GM10248 (cell line): Measurements from ENCODE around the gene MTHFSD.

Experiments used
- CTCF ChIA-PET: fragments of 300-600 bp; sonication (Branson Sonifier 250); formaldehyde crosslinking; extraction: SDS; loops from one replicate; lab custom pipeline; 2021; ENCODE audit warnings: antibody characterized with exemption; lab: Yijun Ruan, JAX
- POLR2A ChIA-PET: fragments of 350-650 bp; sonication (Branson Sonifier 250); formaldehyde crosslinking; extraction: SDS; loops from one replicate; lab custom pipeline; 2020; ENCODE audit warnings: antibody characterized with exemption; lab: Yijun Ruan, JAX
- DNase-seq: peaks from one replicate; pipeline ENCODE4 v3.0.0; 2012; ENCODE audit errors: extremely low spot score
- TF ChIP-seq, protein P1 (sequence below): IDR thresholded peaks from 2 replicates; pipeline ENCODE4 v1.5.1; 2012; ENCODE audit warnings: mild to moderate bottlenecking, low read depth; ENCODE audit errors: extremely low read depth, missing control alignments, control extremely low read depth

MTHFSD gene

DNA sequence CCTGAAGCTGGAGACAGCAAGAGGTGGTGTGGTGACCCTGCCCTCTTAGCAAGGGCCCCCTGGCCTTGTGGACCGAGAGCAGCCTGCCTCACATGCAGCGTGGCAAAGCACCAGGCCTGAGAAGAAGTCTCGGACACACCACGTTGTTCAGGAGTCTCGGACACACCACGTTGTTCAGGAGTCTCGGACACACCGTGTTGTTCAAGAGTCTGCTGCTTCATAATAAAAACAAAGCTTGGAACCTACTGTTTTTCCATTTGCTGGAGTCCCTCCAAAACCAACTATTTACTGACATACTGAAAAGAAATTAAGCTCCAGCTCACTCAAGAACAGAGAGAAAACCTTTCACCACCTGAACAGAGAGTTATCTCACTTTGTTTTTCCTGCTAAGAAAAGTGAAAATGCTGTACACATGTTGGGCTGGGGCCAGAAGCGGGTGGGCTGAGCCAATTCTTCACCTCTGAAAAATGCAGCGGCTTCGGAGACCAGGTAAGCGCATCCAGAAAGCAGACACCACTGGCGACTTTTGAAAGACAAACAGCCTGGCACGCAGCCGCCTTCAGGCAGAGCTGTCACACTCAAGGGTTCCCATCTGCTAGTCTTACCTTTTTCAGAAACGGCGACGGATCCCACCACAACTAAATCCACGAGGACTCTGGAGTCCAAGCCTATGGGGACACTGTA, 8.9 kb downstream of the MTHFSD start:
- POLR2A ChIA-PET: no interaction called here
- TF ChIP-seq, protein P1, sequence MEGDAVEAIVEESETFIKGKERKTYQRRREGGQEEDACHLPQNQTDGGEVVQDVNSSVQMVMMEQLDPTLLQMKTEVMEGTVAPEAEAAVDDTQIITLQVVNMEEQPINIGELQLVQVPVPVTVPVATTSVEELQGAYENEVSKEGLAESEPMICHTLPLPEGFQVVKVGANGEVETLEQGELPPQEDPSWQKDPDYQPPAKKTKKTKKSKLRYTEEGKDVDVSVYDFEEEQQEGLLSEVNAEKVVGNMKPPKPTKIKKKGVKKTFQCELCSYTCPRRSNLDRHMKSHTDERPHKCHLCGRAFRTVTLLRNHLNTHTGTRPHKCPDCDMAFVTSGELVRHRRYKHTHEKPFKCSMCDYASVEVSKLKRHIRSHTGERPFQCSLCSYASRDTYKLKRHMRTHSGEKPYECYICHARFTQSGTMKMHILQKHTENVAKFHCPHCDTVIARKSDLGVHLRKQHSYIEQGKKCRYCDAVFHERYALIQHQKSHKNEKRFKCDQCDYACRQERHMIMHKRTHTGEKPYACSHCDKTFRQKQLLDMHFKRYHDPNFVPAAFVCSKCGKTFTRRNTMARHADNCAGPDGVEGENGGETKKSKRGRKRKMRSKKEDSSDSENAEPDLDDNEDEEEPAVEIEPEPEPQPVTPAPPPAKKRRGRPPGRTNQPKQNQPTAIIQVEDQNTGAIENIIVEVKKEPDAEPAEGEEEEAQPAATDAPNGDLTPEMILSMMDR: no peak
- CTCF ChIA-PET: interaction anchor here (1.2 kb wide), 2 partner anchors 18 to 28 kb away, joined by 3 read pairs; no protein-coding TSS in a partner anchor
- DNase-seq: no peak

DNA sequence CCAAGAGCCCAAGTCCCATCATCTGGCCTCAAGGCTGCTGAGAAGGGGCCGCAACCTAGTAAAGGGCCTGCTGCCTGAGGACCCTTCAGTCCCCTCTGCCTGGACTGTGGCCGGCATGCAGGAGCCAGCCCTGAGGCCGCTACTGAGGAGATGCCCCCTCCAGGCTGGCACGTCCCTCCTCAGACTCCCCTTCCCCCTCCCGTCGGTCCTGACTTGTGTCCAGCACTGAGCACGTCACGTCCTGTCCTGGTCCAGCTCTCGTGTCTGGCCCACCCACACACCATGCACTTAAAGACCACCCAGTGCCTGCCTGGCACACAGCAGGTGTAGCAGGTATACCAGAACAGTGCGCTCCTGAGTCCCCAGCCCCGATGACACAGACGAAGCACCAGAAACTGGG, 9.6 kb downstream of the MTHFSD start:
- no peak for DNase-seq
- ChIA-PET POLR2A (no interaction called here), CTCF (interaction anchor here (1.2 kb wide), 1 partner anchor 27 kb away, joined by 3 read pairs; no protein-coding TSS in a partner anchor)
- TF ChIP-seq, protein P1: no peak

DNA sequence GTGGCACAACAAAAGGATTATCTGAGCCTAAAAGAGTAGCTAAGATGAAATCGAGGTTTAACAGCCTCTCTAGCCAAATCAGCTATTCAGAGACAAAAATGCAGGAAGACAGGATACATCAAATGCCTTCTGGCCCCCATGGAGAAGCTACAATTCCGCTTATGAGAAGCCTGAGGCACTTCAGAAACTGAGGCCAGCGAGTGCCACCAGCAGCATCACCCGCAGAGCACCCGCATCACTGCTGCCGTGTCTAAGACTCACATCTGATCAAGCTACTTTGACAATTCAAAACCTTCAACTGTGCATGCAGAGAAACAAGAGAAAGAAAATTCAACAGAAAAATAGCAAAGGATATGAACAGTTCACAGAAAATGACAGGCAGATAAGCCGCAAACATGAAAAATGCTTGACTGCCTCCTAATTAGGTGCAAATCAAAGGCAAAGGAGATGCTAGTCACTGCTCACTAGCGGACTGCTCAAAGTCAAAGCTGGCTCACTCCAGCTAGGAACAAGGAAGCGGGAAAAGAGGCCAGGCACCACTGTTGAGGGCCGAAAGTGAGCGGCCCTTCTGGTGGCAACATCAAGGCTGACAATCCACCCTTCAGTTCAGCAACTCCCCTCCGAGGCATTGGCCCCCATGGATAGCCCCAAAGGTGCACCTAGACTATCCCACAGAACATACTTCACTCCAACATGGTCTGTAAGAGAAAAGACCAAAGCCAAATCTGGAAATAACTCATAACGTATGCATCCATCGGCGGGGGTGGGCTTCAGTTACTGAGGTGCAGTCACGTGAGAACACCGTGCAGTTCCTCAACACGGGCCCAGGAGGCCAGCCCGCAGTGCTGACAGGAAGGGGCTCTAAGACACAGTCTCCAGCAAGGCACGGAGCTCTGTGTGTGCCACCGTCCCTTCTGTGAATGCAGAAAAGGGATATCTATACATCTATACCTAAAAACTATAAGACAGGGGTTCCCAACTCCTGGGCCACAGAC, 12.0 kb downstream of the MTHFSD start:
- POLR2A ChIA-PET: no interaction called here
- TF ChIP-seq, protein P1: no peak
- DNase-seq: no peak
- CTCF ChIA-PET: interaction anchor here (0.6 kb wide), 1 partner anchor 15 kb away, joined by 3 read pairs; no protein-coding TSS in a partner anchor

DNA sequence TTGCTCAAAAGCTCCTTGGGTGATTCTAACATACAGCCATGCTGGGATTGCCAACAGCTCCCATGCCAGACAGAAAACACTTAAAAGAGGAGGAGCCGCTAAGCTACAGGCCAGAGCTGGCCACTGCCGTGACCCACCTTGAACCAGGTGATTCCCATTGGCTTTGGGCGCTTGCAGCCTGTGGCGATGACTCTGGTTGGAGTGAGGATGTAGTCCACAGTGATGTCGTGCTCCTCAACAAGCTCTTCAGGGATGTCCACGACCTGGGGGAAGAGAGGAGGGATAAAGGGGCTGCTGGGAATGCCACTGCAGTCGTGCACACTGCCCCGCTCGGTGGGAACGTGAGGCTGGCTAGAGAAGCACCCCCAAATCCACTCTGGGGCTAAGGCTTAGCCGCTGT, 13.5 kb downstream of the MTHFSD start:
- TF ChIP-seq, protein P1: no peak
- DNase-seq: no peak
- CTCF ChIA-PET: no interaction called here
- POLR2A ChIA-PET: interaction anchor here (0.6 kb wide), 1 partner anchor 500 kb away, joined by 3 read pairs; no protein-coding TSS in a partner anchor

DNA sequence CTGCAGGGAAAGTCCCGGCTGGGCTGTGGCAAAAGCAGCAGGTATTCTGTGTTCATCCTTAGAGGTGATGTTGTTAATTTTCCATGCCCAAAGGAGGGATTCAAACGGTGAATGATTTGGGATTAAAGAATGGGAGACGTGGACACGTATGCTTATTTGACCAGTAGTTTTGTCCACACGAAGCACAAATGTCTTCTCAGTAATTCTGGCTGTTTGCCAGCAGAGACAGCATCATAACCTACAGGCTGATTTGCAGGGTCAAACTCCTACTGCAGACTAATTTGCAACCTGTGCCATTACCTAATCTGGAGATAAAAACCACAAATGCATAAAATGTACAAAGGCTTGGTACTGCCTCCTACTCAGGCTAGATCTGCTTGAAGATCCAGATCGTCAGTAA, 14.1 kb downstream of the MTHFSD start:
- CTCF ChIA-PET: no interaction called here
- TF ChIP-seq, protein P1: no peak
- DNase-seq: no peak
- POLR2A ChIA-PET: interaction anchor here (0.6 kb wide), 1 partner anchor 501 kb away, joined by 3 read pairs; no protein-coding TSS in a partner anchor

DNA sequence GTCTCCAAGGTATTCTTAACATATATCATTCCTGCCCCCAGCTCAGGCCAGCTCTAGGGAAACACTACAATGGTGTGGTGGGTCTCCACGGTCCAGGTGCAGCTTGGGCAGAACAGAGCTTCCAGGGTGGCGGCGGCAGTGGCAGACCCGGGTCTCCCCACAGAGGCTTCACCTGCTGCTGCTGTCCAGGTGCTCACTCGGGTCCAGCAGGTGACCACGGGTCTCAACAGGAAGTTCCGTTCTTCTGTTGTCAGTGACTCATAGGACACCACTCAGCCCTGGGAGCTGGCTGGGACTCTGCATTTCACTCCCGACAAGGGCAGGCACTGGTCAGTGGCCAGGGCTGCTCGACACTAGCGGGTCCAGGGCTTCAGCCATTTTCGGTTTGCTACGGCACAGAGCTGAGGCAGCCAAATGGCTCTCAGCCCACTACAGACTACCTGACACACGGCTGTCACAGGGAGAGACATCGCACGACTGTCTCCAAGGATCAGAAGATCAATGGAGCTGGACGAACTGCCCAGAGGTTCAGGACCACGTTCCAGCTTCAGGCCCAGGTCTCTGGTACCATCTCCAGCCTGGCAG, 16.7 kb downstream of the MTHFSD start:
- TF ChIP-seq, protein P1: no peak
- DNase-seq: no peak
- ChIA-PET POLR2A (no interaction called here), CTCF (no interaction called here)
